ENCODE data around the gene FOXP1.
A peak's percentile ranks its signal among the peaks of the same experiment; 100 is the strongest.

FOXP1 gene

DNA sequence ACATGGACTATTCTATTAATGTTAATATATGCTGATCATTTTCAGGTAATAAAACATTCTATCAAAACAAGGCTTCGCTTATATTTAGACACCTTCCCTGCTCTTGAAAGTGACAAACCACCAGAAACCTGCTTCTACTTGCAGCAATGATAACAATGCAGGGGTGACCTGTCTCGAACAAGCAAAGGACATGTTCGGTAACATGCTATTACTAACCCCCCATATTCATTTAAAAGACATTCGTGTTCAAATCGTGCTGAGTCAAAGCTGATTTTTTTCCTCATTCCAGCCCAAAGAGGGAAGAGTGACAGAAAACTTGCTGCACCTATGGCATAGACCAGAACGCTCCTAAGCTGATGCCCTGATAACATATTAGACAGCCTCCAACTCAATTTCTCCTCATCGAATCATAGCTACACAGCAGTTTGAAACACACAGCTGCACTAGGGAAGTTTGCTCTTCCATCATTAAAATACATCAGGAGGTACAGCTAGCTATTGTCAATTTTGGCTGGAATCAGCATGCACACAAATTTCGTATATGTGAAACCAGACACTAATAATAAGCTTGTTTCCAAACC, 341.5 kb downstream of the FOXP1 start:
- TF ChIP-seq, protein P1, sequence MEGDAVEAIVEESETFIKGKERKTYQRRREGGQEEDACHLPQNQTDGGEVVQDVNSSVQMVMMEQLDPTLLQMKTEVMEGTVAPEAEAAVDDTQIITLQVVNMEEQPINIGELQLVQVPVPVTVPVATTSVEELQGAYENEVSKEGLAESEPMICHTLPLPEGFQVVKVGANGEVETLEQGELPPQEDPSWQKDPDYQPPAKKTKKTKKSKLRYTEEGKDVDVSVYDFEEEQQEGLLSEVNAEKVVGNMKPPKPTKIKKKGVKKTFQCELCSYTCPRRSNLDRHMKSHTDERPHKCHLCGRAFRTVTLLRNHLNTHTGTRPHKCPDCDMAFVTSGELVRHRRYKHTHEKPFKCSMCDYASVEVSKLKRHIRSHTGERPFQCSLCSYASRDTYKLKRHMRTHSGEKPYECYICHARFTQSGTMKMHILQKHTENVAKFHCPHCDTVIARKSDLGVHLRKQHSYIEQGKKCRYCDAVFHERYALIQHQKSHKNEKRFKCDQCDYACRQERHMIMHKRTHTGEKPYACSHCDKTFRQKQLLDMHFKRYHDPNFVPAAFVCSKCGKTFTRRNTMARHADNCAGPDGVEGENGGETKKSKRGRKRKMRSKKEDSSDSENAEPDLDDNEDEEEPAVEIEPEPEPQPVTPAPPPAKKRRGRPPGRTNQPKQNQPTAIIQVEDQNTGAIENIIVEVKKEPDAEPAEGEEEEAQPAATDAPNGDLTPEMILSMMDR (IDR thresholded peaks at IDR 0.05; ENCODE audit: unreplicated experiment in 3 of 3) = no peak
- H3K27ac Mint-ChIP-seq = peak overlapping the region in 2 of 3 experiments; percentile 19 to 56
- no peaks in the 10 kb centered on the region for H3K9me3 Mint-ChIP-seq
- peaks cover 4% of the 10 kb centered on the region for H3K27me3 Mint-ChIP-seq (ENCODE audit: low read depth)
- H3K36me3 Mint-ChIP-seq (ENCODE audit: low read depth) = peaks cover 3% of the 10 kb centered on the region
- H3K4me1 Mint-ChIP-seq = peaks cover 82% of the 10 kb centered on the region
- peak overlapping the region in 2 of 3 experiments; percentile 3 to 14 for H3K4me3 Mint-ChIP-seq

DNA sequence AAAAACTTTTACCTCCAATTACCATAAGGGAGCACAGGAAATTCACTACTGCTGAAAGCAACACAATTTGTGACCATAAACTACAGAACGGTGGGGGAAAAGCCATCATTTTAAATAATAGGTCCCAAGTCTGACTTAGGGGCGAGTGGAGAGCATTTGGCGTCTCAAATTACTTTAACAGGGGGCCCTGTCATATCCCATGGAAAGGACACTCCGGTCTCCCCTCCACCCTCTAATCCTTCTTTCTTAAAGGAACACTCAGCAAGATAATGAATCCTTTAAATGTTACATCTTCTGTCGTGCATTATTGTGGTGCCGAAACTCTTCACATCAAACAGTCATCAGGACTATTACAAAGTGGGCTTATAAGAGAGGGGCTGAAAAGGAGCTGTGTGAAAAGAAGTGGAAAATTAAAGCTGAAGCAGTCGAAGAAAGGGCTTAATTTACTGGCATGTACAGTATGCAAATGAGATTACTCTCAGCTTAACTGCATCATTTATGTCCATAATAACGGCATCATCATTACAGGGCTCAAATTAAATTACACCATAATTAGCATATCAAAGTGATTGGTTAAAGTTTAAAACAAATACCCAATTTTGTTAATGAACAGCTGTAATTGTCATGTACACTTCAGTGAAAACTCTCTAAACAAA, 342.2 kb downstream of the FOXP1 start:
- peak overlapping the region in 2 of 3 experiments; percentile 24 to 62 for H3K27ac Mint-ChIP-seq
- no peaks in the 10 kb centered on the region for H3K9me3 Mint-ChIP-seq
- peak overlapping the region; percentile 5 to 44 (median 38) for H3K4me3 Mint-ChIP-seq
- peaks cover 3% of the 10 kb centered on the region for H3K36me3 Mint-ChIP-seq (ENCODE audit: low read depth)
- TF ChIP-seq, protein P1 (IDR thresholded peaks at IDR 0.05; ENCODE audit: unreplicated experiment in 3 of 3) = no peak
- peaks cover 75% of the 10 kb centered on the region for H3K4me1 Mint-ChIP-seq
- peaks cover 4% of the 10 kb centered on the region for H3K27me3 Mint-ChIP-seq (ENCODE audit: low read depth)

DNA sequence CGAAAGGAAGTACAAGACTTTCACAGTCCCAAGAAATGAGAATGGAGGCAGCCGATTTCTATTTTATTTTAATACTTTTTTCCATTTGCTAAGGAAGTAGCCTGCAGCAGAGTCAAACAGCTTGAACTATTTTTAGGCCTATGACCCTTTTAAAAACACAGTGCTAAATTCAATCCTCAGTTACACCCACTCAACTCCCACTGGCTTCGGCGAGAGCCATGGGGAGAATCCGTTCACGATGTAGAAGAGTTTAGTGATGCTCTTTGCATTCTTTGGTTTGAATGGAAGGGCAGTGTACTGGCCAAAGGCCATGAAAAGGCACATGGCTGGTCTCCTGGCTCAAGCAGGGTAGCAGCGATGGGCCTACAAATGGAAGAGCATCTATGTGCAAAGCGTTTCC, 343.5 kb downstream of the FOXP1 start:
- Mint-ChIP-seq H3K9me3 (no peaks in the 10 kb centered on the region), H3K4me3 (peak overlapping the region; percentile 49 to 68 (median 58)), H3K27ac (peak overlapping the region; percentile 40 to 87 (median 66)), H3K4me1 (peaks cover 63% of the 10 kb centered on the region), H3K36me3 (ENCODE audit: low read depth) (peaks cover 3% of the 10 kb centered on the region), H3K27me3 (ENCODE audit: low read depth) (peaks cover 4% of the 10 kb centered on the region)
- TF ChIP-seq, protein P1 (IDR thresholded peaks at IDR 0.05; ENCODE audit: unreplicated experiment in 3 of 3) = no peak

DNA sequence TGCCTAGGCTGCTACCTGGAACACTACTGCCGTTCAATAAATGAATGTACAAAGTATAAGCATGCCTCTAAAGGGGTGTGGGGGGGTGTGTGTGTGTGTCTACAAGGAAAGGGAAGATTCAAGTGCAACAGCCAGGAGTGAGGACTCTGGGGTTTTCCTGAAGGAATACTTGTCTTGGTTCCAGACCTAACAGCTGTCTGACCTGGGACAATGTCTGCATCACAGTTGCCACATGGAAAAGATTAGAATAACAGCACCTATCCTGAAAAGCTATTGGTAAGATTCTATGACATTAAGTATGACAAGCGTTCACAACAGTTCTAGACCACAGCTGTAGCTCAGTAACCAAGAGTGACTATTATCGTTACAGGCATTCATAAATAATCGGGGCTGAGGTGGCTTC, 345.2 kb downstream of the FOXP1 start:
- peak overlapping the region; percentile 22 to 61 (median 34) for H3K27ac Mint-ChIP-seq
- no peaks in the 10 kb centered on the region for H3K27me3 Mint-ChIP-seq (ENCODE audit: low read depth)
- H3K36me3 Mint-ChIP-seq (ENCODE audit: low read depth) = peaks cover 12% of the 10 kb centered on the region
- no peak overlapping the region for H3K4me3 Mint-ChIP-seq
- TF ChIP-seq, protein P1 (IDR thresholded peaks at IDR 0.05; ENCODE audit: unreplicated experiment in 3 of 3) = no peak
- peaks cover 46% of the 10 kb centered on the region for H3K4me1 Mint-ChIP-seq
- no peaks in the 10 kb centered on the region for H3K9me3 Mint-ChIP-seq

DNA sequence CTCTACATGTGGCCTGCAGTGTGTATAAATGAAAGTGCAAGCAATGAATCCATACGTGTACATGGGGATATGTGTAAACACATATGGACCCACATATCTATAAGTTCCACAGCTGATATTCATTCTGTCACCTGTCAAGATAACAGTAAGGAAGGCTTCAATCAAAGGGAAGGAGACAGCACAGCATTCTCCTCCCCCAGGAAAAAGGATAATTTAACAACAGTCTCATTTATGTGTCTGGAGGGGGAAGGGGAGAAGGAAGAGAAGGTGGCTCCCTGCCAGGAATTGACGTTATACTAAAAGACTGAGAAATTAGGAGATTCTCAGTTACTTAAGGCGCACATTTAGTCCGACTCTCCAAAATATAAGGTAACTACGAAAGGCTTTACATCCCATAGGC, 345.9 kb downstream of the FOXP1 start:
- Mint-ChIP-seq H3K4me3 (no peak overlapping the region), H3K27ac (peak overlapping the region; percentile 26 to 61 (median 34)), H3K4me1 (peaks cover 39% of the 10 kb centered on the region), H3K27me3 (ENCODE audit: low read depth) (no peaks in the 10 kb centered on the region), H3K9me3 (no peaks in the 10 kb centered on the region), H3K36me3 (ENCODE audit: low read depth) (peaks cover 12% of the 10 kb centered on the region)
- TF ChIP-seq, protein P1 (IDR thresholded peaks at IDR 0.05; ENCODE audit: unreplicated experiment in 3 of 3) = no peak

DNA sequence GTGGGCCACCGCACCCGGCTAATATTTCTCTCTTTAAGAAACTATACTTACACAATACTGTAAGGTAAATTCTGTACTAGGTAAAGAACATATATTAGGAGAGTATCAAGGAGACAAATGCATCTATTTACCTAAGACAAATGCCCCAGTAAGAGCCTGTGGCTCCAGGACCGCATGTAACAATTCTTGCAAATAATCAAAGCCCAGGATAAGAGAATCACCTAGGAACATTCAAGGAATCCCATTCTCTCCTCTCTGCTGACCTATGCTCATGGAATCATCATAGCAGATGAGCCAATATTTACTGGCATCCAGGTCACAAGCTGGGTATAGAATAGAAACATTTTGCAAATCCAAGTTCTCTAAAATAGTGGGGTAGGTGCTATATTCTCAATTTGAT, 347.7 kb downstream of the FOXP1 start:
- TF ChIP-seq, protein P1 (IDR thresholded peaks at IDR 0.05; ENCODE audit: unreplicated experiment in 3 of 3) = no peak
- no peaks in the 10 kb centered on the region for H3K27me3 Mint-ChIP-seq (ENCODE audit: low read depth)
- H3K4me1 Mint-ChIP-seq = peaks cover 25% of the 10 kb centered on the region
- H3K4me3 Mint-ChIP-seq = no peak overlapping the region
- no peak overlapping the region for H3K27ac Mint-ChIP-seq
- peaks cover 18% of the 10 kb centered on the region for H3K36me3 Mint-ChIP-seq (ENCODE audit: low read depth)
- peaks cover 2% of the 10 kb centered on the region for H3K9me3 Mint-ChIP-seq
